ENCODE data around the gene C1QTNF9.

DNA sequence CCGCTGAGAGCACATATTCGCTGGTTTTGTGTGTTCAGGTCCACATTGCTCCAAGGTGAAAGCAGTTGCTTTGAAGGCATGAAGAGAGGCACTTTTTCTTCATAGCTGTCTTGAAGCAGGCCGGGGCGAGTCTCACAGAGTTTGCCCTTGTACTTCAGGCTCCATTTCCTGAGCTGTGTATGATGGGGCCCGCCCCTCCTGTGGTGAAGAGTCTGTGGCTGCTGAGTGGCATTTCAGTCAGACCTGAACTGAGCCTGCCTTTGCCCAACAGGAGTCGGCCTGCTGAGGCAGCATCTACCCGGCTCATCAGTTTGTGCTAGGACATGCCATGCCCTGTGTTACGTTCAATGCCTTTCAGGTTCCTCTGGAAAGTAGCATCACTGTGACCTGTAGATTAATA lies 44.4 kb upstream of the C1QTNF9 start:
- TF ChIP-seq CTCF (IDR thresholded peaks at IDR 0.05) (no peak), POLR2A (IDR thresholded peaks at IDR 0.05) (no peak)
